GM18870 (cell line): ENCODE measurements around the gene KHNYN.

Source experiments
- ATAC-seq: cut with Tn5 transposase; IDR thresholded peaks from one replicate; pipeline ENCODE4 v1.9.1; 2021; ENCODE audit warnings: moderate library complexity; ENCODE audit not compliant: unreplicated experiment

The KHNYN gene

GRCh38 chr14:24399999-24400718 lies 29.6 kb upstream of the KHNYN start:
- no peak for ATAC-seq

GRCh38 chr14:24401810-24402702 lies 27.7 kb upstream of the KHNYN start:
- no peak for ATAC-seq

GRCh38 chr14:24403294-24403998 lies 26.3 kb upstream of the KHNYN start:
- ATAC-seq, result no peak

- ATAC-seq, result no peak
These were observed 24.9 kb upstream of the KHNYN start for GRCh38 chr14:24404814-24405213.

- no peak for ATAC-seq
These were observed 23.3 kb upstream of the KHNYN start for GRCh38 chr14:24406416-24406815.

- ATAC-seq, result no peak
These were observed 22.0 kb upstream of the KHNYN start for GRCh38 chr14:24407608-24408325.

GRCh38 chr14:24408764-24409163 lies 21.0 kb upstream of the KHNYN start:
- no peak for ATAC-seq

- ATAC-seq, result no peak
These were observed 20.6 kb upstream of the KHNYN start for GRCh38 chr14:24409192-24409591.

GRCh38 chr14:24409956-24410355 lies 19.8 kb upstream of the KHNYN start:
- ATAC-seq, result no peak

- no peak for ATAC-seq
These were observed 18.0 kb upstream of the KHNYN start for GRCh38 chr14:24411443-24412389.

GRCh38 chr14:24414077-24414476 lies 15.7 kb upstream of the KHNYN start:
- ATAC-seq, result no peak

- ATAC-seq, result no peak
These were observed 14.9 kb upstream of the KHNYN start for GRCh38 chr14:24414732-24415420.

- ATAC-seq, result no peak
These were observed 14.1 kb upstream of the KHNYN start for GRCh38 chr14:24415421-24416253.

- ATAC-seq, result no peak
These were observed 13.4 kb upstream of the KHNYN start for GRCh38 chr14:24416254-24416931.

GRCh38 chr14:24416932-24417619 lies 12.7 kb upstream of the KHNYN start:
- ATAC-seq, result no peak

- ATAC-seq, result no peak
These were observed 11.8 kb upstream of the KHNYN start for GRCh38 chr14:24417832-24418491.

- ATAC-seq, result no peak
These were observed 11.3 kb upstream of the KHNYN start for GRCh38 chr14:24418492-24418873.
